Mesothelial cell of epicardium (in vitro differentiated cells): ENCODE measurements around the gene APLP1. TPM values are rescaled to one million over a fixed set of nuclear protein-coding genes. Genes with fewer than 3 reads are reported as not detected.

Experiments used
- DNase-seq, 2 experiments: peaks; one replicate each; pipeline ENCODE4 v3.0.0; 2021; ENCODE audit warnings: low spot score in 2 of 2; ENCODE audit not compliant: unreplicated experiment in 2 of 2
- H3K27ac Mint-ChIP-seq: 2 replicates; pipeline ENCODE4 v1.8.0; 2021; ENCODE audit warnings: mixed read lengths
- H3K27me3 Mint-ChIP-seq: 2 replicates; pipeline ENCODE4 v1.8.0; 2021; ENCODE audit warnings: low read depth, mixed read lengths
- H3K36me3 Mint-ChIP-seq: 2 replicates; pipeline ENCODE4 v1.8.0; 2021; ENCODE audit warnings: mixed read lengths
- H3K4me1 Mint-ChIP-seq: 2 replicates; pipeline ENCODE4 v1.8.0; 2021; ENCODE audit warnings: mixed read lengths
- H3K4me3 Mint-ChIP-seq: 2 replicates; pipeline ENCODE4 v1.8.0; 2021; ENCODE audit warnings: mild to moderate bottlenecking, moderate library complexity, mixed read lengths
- H3K9me3 Mint-ChIP-seq: 2 replicates; pipeline ENCODE4 v1.8.0; 2021; ENCODE audit warnings: mixed read lengths
- total RNA-seq: library from RNA; stranded (reverse); gene quantifications from 3 replicates; pipeline ENCODE4 v1.2.1, GENCODE V29; 2021
- TF ChIP-seq, protein P1 (sequence below): fragments of 200-600 bp; sonication (generic); IDR thresholded peaks from one replicate; pipeline ENCODE4 v1.5.0; 2021; ENCODE audit warnings: antibody characterized with exemption; ENCODE audit not compliant: unreplicated experiment

APLP1 gene
- total RNA-seq, 1 donor from 2014 or later = 137 TPM

DNA sequence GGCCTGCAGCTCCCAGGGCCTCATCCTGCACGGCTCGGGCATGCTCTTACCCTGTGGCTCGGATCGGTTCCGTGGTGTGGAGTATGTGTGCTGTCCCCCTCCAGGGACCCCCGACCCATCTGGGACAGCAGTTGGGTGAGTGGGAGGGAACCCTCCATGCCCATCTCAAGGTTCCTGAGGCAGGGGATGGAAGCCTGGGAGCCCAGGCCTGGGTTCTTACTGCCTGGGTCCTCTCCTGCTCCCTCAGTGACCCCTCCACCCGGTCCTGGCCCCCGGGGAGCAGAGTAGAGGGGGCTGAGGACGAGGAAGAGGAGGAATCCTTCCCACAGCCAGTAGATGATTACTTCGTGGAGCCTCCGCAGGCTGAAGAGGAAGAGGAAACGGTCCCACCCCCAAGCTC lies 3.2 kb downstream of the APLP1 start:
- no peak overlapping the region for H3K4me3 Mint-ChIP-seq
- H3K27ac Mint-ChIP-seq = no peak overlapping the region
- H3K36me3 Mint-ChIP-seq = peaks cover 12% of the 10 kb centered on the region
- TF ChIP-seq, protein P1, sequence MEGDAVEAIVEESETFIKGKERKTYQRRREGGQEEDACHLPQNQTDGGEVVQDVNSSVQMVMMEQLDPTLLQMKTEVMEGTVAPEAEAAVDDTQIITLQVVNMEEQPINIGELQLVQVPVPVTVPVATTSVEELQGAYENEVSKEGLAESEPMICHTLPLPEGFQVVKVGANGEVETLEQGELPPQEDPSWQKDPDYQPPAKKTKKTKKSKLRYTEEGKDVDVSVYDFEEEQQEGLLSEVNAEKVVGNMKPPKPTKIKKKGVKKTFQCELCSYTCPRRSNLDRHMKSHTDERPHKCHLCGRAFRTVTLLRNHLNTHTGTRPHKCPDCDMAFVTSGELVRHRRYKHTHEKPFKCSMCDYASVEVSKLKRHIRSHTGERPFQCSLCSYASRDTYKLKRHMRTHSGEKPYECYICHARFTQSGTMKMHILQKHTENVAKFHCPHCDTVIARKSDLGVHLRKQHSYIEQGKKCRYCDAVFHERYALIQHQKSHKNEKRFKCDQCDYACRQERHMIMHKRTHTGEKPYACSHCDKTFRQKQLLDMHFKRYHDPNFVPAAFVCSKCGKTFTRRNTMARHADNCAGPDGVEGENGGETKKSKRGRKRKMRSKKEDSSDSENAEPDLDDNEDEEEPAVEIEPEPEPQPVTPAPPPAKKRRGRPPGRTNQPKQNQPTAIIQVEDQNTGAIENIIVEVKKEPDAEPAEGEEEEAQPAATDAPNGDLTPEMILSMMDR = no peak
- DNase-seq = no peak
- no peaks in the 10 kb centered on the region for H3K9me3 Mint-ChIP-seq
- peaks cover 37% of the 10 kb centered on the region for H3K27me3 Mint-ChIP-seq
- peaks cover 16% of the 10 kb centered on the region for H3K4me1 Mint-ChIP-seq

GRCh38 chr19:35872180-35872579 lies 3.8 kb downstream of the APLP1 start:
- no peak overlapping the region for H3K4me3 Mint-ChIP-seq
- TF ChIP-seq, protein P1 = no peak
- peaks cover 34% of the 10 kb centered on the region for H3K27me3 Mint-ChIP-seq
- no peak overlapping the region for H3K27ac Mint-ChIP-seq
- H3K4me1 Mint-ChIP-seq = peaks cover 16% of the 10 kb centered on the region
- H3K9me3 Mint-ChIP-seq = no peaks in the 10 kb centered on the region
- H3K36me3 Mint-ChIP-seq = peaks cover 16% of the 10 kb centered on the region
- no peak for DNase-seq

- Mint-ChIP-seq H3K27ac (no peak overlapping the region), H3K36me3 (peaks cover 19% of the 10 kb centered on the region), H3K4me3 (no peak overlapping the region), H3K9me3 (no peaks in the 10 kb centered on the region), H3K4me1 (peaks cover 7% of the 10 kb centered on the region), H3K27me3 (peaks cover 26% of the 10 kb centered on the region)
- DNase-seq = no peak
- TF ChIP-seq, protein P1 = no peak
Measured at GRCh38 chr19:35874392-35874930, 6.1 kb downstream of the APLP1 start.

- Mint-ChIP-seq H3K36me3 (peaks cover 14% of the 10 kb centered on the region), H3K4me1 (peaks cover 4% of the 10 kb centered on the region), H3K27ac (no peak overlapping the region), H3K4me3 (no peak overlapping the region), H3K9me3 (no peaks in the 10 kb centered on the region), H3K27me3 (peaks cover 22% of the 10 kb centered on the region)
- TF ChIP-seq, protein P1 = no peak
- DNase-seq = no peak
Measured at GRCh38 chr19:35879068-35879467, 10.7 kb downstream of the APLP1 start.

DNA sequence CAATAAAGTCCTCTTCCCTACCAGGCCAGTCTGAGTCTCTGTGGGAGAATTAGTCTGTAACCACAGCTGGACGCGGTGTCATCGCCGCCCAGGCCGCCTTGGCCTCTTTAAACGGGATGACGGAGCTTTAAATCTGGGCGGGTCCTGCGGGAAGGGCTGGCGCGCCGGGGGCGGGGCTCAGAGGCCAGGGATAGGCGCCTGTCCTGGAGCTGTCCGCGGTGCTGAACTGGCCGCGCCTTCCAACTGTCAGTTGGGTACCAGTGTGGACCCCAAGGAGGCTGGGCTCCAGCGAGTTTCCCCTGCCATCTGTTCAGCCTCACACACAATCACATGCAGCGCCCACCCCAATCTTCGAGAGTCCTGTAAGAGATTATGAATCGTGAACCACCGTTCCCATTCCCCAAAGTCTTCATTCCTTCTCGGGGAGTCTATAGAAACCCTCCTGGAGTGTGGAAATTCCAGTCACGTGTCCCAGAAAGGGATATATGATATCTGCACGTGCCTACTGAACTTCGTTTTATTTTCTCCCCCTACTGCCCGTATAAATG lies 11.5 kb downstream of the APLP1 start:
- Mint-ChIP-seq H3K9me3 (no peaks in the 10 kb centered on the region), H3K27me3 (peaks cover 22% of the 10 kb centered on the region), H3K36me3 (peaks cover 13% of the 10 kb centered on the region), H3K27ac (no peak overlapping the region), H3K4me3 (no peak overlapping the region), H3K4me1 (peaks cover 4% of the 10 kb centered on the region)
- DNase-seq = peak; percentile 84 to 90
- TF ChIP-seq, protein P1 = no peak
